H9 (cell line): Measurements from ENCODE around the gene SPA17. TPM values are rescaled to one million over a fixed set of nuclear protein-coding genes. Genes with fewer than 3 reads are reported as not detected.
A peak's percentile ranks its signal among the peaks of the same experiment; 100 is the strongest.

Experiments used
- DNase-seq: peaks from one replicate; pipeline ENCODE4 v3.0.0-alpha.2; 2017
- H2AFZ ChIP-seq: one replicate; pipeline ENCODE4 v1.6.1; 2013; ENCODE audit warnings: mild to moderate bottlenecking, low read length, control low read depth, moderate library complexity
- H2AK5ac ChIP-seq: 2 replicates; pipeline ENCODE4 v1.6.1; 2013; ENCODE audit warnings: low read length, control low read depth, mixed read lengths; ENCODE audit not compliant: insufficient read length
- H2BK120ac ChIP-seq: one replicate; pipeline ENCODE4 v1.6.1; 2013; ENCODE audit warnings: low read depth, mild to moderate bottlenecking, low read length, control low read depth, inconsistent platforms; ENCODE audit not compliant: poor library complexity, severe bottlenecking
- H2BK12ac ChIP-seq: 2 replicates; pipeline ENCODE4 v1.6.1; 2013; ENCODE audit warnings: low read length, control low read depth, mixed read lengths, low read depth; ENCODE audit not compliant: insufficient read length
- H2BK15ac ChIP-seq: 2 replicates; pipeline ENCODE4 v1.6.1; 2013; ENCODE audit warnings: low read depth, low read length, control low read depth
- H2BK20ac ChIP-seq: one replicate; pipeline ENCODE4 v1.6.1; 2013; ENCODE audit warnings: low read depth, mild to moderate bottlenecking, low read length, control low read depth, inconsistent platforms; ENCODE audit not compliant: poor library complexity, severe bottlenecking
- H2BK5ac ChIP-seq: 2 replicates; pipeline ENCODE4 v1.6.1; 2013; ENCODE audit warnings: low read length, control low read depth, mixed read lengths; ENCODE audit not compliant: insufficient read length
- H3K14ac ChIP-seq: 2 replicates; pipeline ENCODE4 v1.6.1; 2013; ENCODE audit warnings: low read length, control low read depth; ENCODE audit not compliant: insufficient read depth
- H3K18ac ChIP-seq: 2 replicates; pipeline ENCODE4 v1.6.1; 2013; ENCODE audit warnings: low read depth, mild to moderate bottlenecking, mixed read lengths, low read length, control low read depth; ENCODE audit not compliant: insufficient read length
- H3K23ac ChIP-seq: 2 replicates; pipeline ENCODE4 v1.6.1; 2013; ENCODE audit warnings: low read length, control low read depth, mixed read lengths, low read depth; ENCODE audit not compliant: insufficient read length
- H3K23me2 ChIP-seq: 2 replicates; pipeline ENCODE4 v1.6.1; 2013; ENCODE audit warnings: low read depth, mild to moderate bottlenecking, mixed read lengths, low read length, control low read depth; ENCODE audit not compliant: insufficient read length, poor library complexity, severe bottlenecking
- H3K27ac ChIP-seq: 2 replicates; pipeline ENCODE4 v1.5.1; 2013; ENCODE audit warnings: low read length, control low read depth, mixed read lengths, low read depth; ENCODE audit not compliant: insufficient read length
- H3K27me3 ChIP-seq: 2 replicates; pipeline ENCODE4 v1.6.1; 2013; ENCODE audit warnings: low read length, control low read depth, inconsistent platforms; ENCODE audit not compliant: insufficient read depth
- H3K4ac ChIP-seq: 2 replicates; pipeline ENCODE4 v1.6.1; 2013; ENCODE audit warnings: low read depth, mild to moderate bottlenecking, control low read depth, inconsistent platforms, low read length, moderate library complexity
- H3K4me1 ChIP-seq: 2 replicates; pipeline ENCODE4 v1.6.1; 2013; ENCODE audit warnings: low read length, control low read depth, inconsistent platforms; ENCODE audit not compliant: insufficient read depth
- H3K4me2 ChIP-seq: 2 replicates; pipeline ENCODE4 v1.6.1; 2013; ENCODE audit warnings: low read length, control low read depth, mixed read lengths; ENCODE audit not compliant: insufficient read length, insufficient read depth
- H3K56ac ChIP-seq: 2 replicates; pipeline ENCODE4 v1.6.1; 2013; ENCODE audit warnings: low read depth, mild to moderate bottlenecking, mixed read lengths, low read length, control low read depth; ENCODE audit not compliant: insufficient read length
- H3K79me1 ChIP-seq: 2 replicates; pipeline ENCODE4 v1.6.1; 2013; ENCODE audit warnings: low read depth, mild to moderate bottlenecking, moderate library complexity, low read length, control low read depth, inconsistent platforms; ENCODE audit not compliant: insufficient read depth, poor library complexity, severe bottlenecking
- H3K79me2 ChIP-seq: 2 replicates; pipeline ENCODE4 v1.6.1; 2013; ENCODE audit warnings: low read length, control low read depth, inconsistent platforms; ENCODE audit not compliant: insufficient read depth
- H3K9ac ChIP-seq: 2 replicates; pipeline ENCODE4 v1.6.1; 2013; ENCODE audit warnings: low read length, control low read depth, mixed read lengths; ENCODE audit not compliant: insufficient read length; ENCODE audit errors: extremely low read depth
- H3K9me3 ChIP-seq: one replicate; pipeline ENCODE4 v1.6.1; 2013; ENCODE audit warnings: low read depth, low read length, inconsistent platforms; ENCODE audit not compliant: control insufficient read depth
- H3T11ph ChIP-seq: one replicate; pipeline ENCODE4 v1.6.1; 2013; ENCODE audit warnings: mild to moderate bottlenecking, low read length, control low read depth, inconsistent platforms
- H4K20me1 ChIP-seq: one replicate; pipeline ENCODE4 v1.6.1; 2013; ENCODE audit not compliant: control insufficient read depth, insufficient read length, insufficient read depth
- H4K5ac ChIP-seq: 2 replicates; pipeline ENCODE4 v1.6.1; 2013; ENCODE audit warnings: low read depth, mild to moderate bottlenecking, mixed read lengths, low read length, control low read depth; ENCODE audit not compliant: insufficient read length
- H4K8ac ChIP-seq: replicated peaks from 2 replicates; pipeline ENCODE4 v1.6.1; 2013; ENCODE audit warnings: low read length, control low read depth, mixed read lengths, low read depth; ENCODE audit not compliant: insufficient read length
- H4K91ac ChIP-seq: 2 replicates; pipeline ENCODE4 v1.6.1; 2013; ENCODE audit warnings: low read depth, mild to moderate bottlenecking, moderate library complexity, mixed read lengths, low read length, control low read depth; ENCODE audit not compliant: insufficient read length
- H3K27ac Mint-ChIP-seq, 3 experiments: 2 replicates in 2 of 3; 3 replicates in 1 of 3; pipeline ENCODE4 v1.8.0; 2020 to 2021; ENCODE audit warnings: mixed read lengths in 3 of 3, mild to moderate bottlenecking in 1 of 3, moderate library complexity in 1 of 3
- H3K27me3 Mint-ChIP-seq: 2 replicates; pipeline ENCODE4 v1.8.0; 2021; ENCODE audit warnings: low read depth, mild to moderate bottlenecking, moderate library complexity, mixed read lengths
- H3K36me3 Mint-ChIP-seq, 3 experiments: 2 replicates in 2 of 3; 3 replicates in 1 of 3; pipeline ENCODE4 v1.8.0; 2020 to 2021; ENCODE audit warnings: low read depth in 3 of 3, mixed read lengths in 3 of 3; ENCODE audit not compliant: insufficient read depth in 1 of 3
- H3K4me1 Mint-ChIP-seq, 2 experiments: 2 replicates each; pipeline ENCODE4 v1.8.0; 2020; ENCODE audit warnings: mixed read lengths in 2 of 2
- H3K4me3 Mint-ChIP-seq, 2 experiments: 2 replicates in 1 of 2; 3 replicates in 1 of 2; pipeline ENCODE4 v1.8.0; 2020 to 2021; ENCODE audit warnings: mild to moderate bottlenecking in 2 of 2, mixed read lengths in 2 of 2, moderate library complexity in 1 of 2
- H3K9me3 Mint-ChIP-seq, 2 experiments: 2 replicates in 1 of 2; 3 replicates in 1 of 2; pipeline ENCODE4 v1.8.0; 2020; ENCODE audit warnings: mild to moderate bottlenecking in 2 of 2, mixed read lengths in 2 of 2, moderate library complexity in 1 of 2
- WGBS: extraction: QIAGEN DNeasy Blood & Tissue Kit; methylation state at CpG from one replicate; pipeline ENCODE4 v1.1.7; 2013; ENCODE audit warnings: missing lambda C conversion rate, low lambda C conversion rate, mixed read lengths; ENCODE audit not compliant: insufficient read length; ENCODE audit errors: extremely low coverage; 5-methylcytosine and 5-hydroxymethylcytosine counted together
- total RNA-seq: library from RNA; stranded (reverse); gene quantifications from 2 replicates; pipeline ENCODE4 v1.2.1, GENCODE V29; 2021
- TF ChIP-seq, protein P1 (sequence below): fragments of 200-600 bp; sonication (generic); conservative IDR thresholded peaks from 3 replicates; pipeline ENCODE4 v1.8.0; 2021; ENCODE audit warnings: antibody characterized with exemption, mild to moderate bottlenecking

SPA17 gene
- total RNA-seq, 1 experiment from 2014 or later: 6.9 TPM

DNA sequence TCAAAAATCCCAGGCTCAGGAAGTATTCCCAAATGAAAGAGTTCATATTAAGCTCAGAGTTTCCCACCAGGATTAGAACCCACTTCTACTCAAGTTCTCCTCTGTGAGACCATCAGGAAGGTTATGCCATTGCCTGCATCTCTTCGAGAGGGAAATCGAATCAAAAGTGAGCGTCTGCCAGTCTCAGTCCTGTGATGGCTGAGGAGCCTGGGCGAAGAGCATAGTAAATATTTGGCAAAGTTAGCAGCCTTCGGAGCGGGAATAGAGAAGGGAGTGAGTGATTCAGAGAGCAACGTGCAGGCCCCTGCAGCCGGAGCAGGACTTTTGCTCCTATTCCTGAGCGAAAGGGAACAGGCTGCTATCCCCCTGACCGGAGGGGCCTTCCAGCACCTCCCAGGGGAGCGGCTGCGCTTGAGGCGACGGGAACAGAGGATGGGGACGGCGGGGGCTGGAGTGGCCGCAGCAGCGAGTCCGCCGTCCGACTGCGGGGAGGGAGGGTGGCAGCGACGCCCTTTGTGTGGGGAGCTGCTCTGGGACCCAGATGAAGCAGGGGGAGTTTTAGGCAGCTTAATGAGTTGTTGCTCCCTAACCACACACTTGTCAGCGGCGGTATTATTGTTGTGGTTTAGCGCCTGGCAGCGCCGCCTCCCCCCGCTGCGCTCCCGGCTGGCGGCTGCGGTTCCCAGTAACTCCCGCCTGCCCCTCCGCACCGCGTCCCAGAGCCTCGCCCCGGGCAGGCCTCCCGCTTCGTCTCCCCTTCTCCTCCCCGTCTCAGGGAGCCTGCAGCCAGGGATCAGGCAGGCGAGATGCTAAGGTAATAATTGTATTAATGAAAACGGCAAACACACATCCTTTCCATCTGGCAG is 44.3 kb downstream of the SPA17 start:
- H3K9me3 ChIP-seq: no peaks in the 10 kb centered on the region
- no peaks in the 10 kb centered on the region for H4K20me1 ChIP-seq
- H3K18ac ChIP-seq: no peak overlapping the region
- no peak overlapping the region for H2BK5ac ChIP-seq
- H2AK5ac ChIP-seq: no peak overlapping the region
- H3K4me3 Mint-ChIP-seq: peak overlapping the region; percentile 66 to 86
- DNase-seq: peak; percentile 48
- no peak overlapping the region for H3K4ac ChIP-seq
- H3K56ac ChIP-seq: no peak overlapping the region
- no peak overlapping the region for H4K8ac ChIP-seq
- TF ChIP-seq, protein P1, sequence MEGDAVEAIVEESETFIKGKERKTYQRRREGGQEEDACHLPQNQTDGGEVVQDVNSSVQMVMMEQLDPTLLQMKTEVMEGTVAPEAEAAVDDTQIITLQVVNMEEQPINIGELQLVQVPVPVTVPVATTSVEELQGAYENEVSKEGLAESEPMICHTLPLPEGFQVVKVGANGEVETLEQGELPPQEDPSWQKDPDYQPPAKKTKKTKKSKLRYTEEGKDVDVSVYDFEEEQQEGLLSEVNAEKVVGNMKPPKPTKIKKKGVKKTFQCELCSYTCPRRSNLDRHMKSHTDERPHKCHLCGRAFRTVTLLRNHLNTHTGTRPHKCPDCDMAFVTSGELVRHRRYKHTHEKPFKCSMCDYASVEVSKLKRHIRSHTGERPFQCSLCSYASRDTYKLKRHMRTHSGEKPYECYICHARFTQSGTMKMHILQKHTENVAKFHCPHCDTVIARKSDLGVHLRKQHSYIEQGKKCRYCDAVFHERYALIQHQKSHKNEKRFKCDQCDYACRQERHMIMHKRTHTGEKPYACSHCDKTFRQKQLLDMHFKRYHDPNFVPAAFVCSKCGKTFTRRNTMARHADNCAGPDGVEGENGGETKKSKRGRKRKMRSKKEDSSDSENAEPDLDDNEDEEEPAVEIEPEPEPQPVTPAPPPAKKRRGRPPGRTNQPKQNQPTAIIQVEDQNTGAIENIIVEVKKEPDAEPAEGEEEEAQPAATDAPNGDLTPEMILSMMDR: no peak
- H2BK20ac ChIP-seq: no peak overlapping the region
- no CpG with 5 or more reads among the region's 45 CpGs for WGBS
- H3K27me3 ChIP-seq: peaks cover 52% of the 10 kb centered on the region
- H3K79me1 ChIP-seq: no peaks in the 10 kb centered on the region
- no peak overlapping the region for H2BK12ac ChIP-seq
- H3K27ac ChIP-seq: no peak overlapping the region
- H3K14ac ChIP-seq: no peak overlapping the region
- no peak overlapping the region for H3T11ph ChIP-seq
- peaks cover 89% of the 10 kb centered on the region for H3K27me3 Mint-ChIP-seq
- peaks cover 6% of the 10 kb centered on the region for H3K4me1 ChIP-seq
- peaks cover 29 to 33% of the 10 kb centered on the region in 2 experiments for H3K4me1 Mint-ChIP-seq
- peaks cover 9% of the 10 kb centered on the region for H3K23me2 ChIP-seq
- no peak overlapping the region for H2AFZ ChIP-seq
- H3K9ac ChIP-seq: no peak overlapping the region
- H3K36me3 Mint-ChIP-seq: no peaks in the 10 kb centered on the region; a peak in 1 of 7 replicates
- H3K79me2 ChIP-seq: no peaks in the 10 kb centered on the region
- no peak overlapping the region for H2BK15ac ChIP-seq
- H3K9me3 Mint-ChIP-seq: no peaks in the 10 kb centered on the region
- no peak overlapping the region for H4K5ac ChIP-seq
- peak overlapping the region; percentile 86 for H3K4me2 ChIP-seq
- H2BK120ac ChIP-seq: no peak overlapping the region
- H4K91ac ChIP-seq: no peak overlapping the region
- no peak overlapping the region for H3K23ac ChIP-seq
- no peak overlapping the region for H3K27ac Mint-ChIP-seq
